Fibroblast of gingiva (primary cell): ENCODE data around the gene HTR3D.
A peak's percentile ranks its signal among the peaks of the same experiment; 100 is the strongest.
"Not testable (repeated sequence)": the region's sequence is repeated elsewhere in the genome, so short reads cannot be mapped to it uniquely, and the experiment has no call there.

Experiments used
- DNase-seq: peaks from one replicate; pipeline ENCODE4 v3.0.0-alpha.2; 2011; ENCODE audit warnings: low read depth

Gene HTR3D

GRCh38 chr3:184016811-184017671 lies 14.5 kb upstream of the HTR3D start:
- peak; percentile 39 for DNase-seq

GRCh38 chr3:184017672-184018423 lies 13.7 kb upstream of the HTR3D start, which contains the start of gene ABCC5:
TSS of gene ABCC5 (minus strand) at chr3:184017884. CDS start at chr3:184014392, 3,492 bp downstream.
- DNase-seq, result peak; percentile 89

GRCh38 chr3:184018424-184018973 lies 13.0 kb upstream of the HTR3D start:
- DNase-seq, result no peak

GRCh38 chr3:184022323-184022722 lies 9.2 kb upstream of the HTR3D start:
- DNase-seq, result no peak

- DNase-seq, result not testable (repeated sequence)
These were observed 6.3 kb upstream of the HTR3D start for GRCh38 chr3:184025256-184025655.

GRCh38 chr3:184028275-184028890 lies 3.2 kb upstream of the HTR3D start:
- not testable (repeated sequence) for DNase-seq

GRCh38 chr3:184029443-184029842 lies 2.1 kb upstream of the HTR3D start:
- DNase-seq, result peak; percentile 55

- DNase-seq, result no peak
These were observed 1.0 kb upstream of the HTR3D start for GRCh38 chr3:184030536-184030935.

GRCh38 chr3:184037816-184038215 lies 6.3 kb downstream of the HTR3D start:
- DNase-seq, result no peak

- DNase-seq, result not testable (repeated sequence)
These were observed 6.8 kb downstream of the HTR3D start for GRCh38 chr3:184038307-184038706.

GRCh38 chr3:184039414-184039813 lies 7.9 kb downstream of the HTR3D start:
- DNase-seq, result peak; percentile 15

- peak; percentile 17 for DNase-seq
These were observed 8.5 kb downstream of the HTR3D start for GRCh38 chr3:184040010-184040409.

GRCh38 chr3:184042617-184043016 lies 11.1 kb downstream of the HTR3D start:
- no peak for DNase-seq

GRCh38 chr3:184045995-184046394 lies 14.5 kb downstream of the HTR3D start:
- no peak for DNase-seq

- no peak for DNase-seq
These were observed 18.8 kb downstream of the HTR3D start for GRCh38 chr3:184050217-184050847.

- DNase-seq, result no peak
These were observed 21.2 kb downstream of the HTR3D start, which contains the start of gene HTR3C for GRCh38 chr3:184052767-184053166. TSS of gene HTR3C (plus strand) at chr3:184053047. CDS start at chr3:184053081, 34 bp downstream.

GRCh38 chr3:184058029-184058428 lies 26.5 kb downstream of the HTR3D start:
- DNase-seq, result no peak

GRCh38 chr3:184059424-184059823 lies 27.9 kb downstream of the HTR3D start:
- DNase-seq, result no peak

- DNase-seq, result no peak
These were observed 31.1 kb downstream of the HTR3D start for GRCh38 chr3:184062637-184063036.

- DNase-seq, result no peak
These were observed 34.7 kb downstream of the HTR3D start for GRCh38 chr3:184066211-184066610.

- DNase-seq, result no peak
These were observed 36.1 kb downstream of the HTR3D start for GRCh38 chr3:184067573-184068055.
